ENCODE measurements around the gene PTPRN2.

- TF ChIP-seq, protein P1, sequence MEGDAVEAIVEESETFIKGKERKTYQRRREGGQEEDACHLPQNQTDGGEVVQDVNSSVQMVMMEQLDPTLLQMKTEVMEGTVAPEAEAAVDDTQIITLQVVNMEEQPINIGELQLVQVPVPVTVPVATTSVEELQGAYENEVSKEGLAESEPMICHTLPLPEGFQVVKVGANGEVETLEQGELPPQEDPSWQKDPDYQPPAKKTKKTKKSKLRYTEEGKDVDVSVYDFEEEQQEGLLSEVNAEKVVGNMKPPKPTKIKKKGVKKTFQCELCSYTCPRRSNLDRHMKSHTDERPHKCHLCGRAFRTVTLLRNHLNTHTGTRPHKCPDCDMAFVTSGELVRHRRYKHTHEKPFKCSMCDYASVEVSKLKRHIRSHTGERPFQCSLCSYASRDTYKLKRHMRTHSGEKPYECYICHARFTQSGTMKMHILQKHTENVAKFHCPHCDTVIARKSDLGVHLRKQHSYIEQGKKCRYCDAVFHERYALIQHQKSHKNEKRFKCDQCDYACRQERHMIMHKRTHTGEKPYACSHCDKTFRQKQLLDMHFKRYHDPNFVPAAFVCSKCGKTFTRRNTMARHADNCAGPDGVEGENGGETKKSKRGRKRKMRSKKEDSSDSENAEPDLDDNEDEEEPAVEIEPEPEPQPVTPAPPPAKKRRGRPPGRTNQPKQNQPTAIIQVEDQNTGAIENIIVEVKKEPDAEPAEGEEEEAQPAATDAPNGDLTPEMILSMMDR (conservative IDR thresholded peaks at IDR 0.05 in 1 of 2, IDR thresholded peaks at IDR 0.05 in 1 of 2; ENCODE audit: low read depth in 1 of 2, low read length in 2 of 2): no peak
- no peak for TF ChIP-seq EZH2 (IDR thresholded peaks at IDR 0.05; ENCODE audit: low read length, missing control alignments)
Observed at GRCh38 chr7:158035343-158035742, 552.3 kb downstream of the PTPRN2 start.

All from fibroblast of lung (primary cell).